GM12878 (cell line): ENCODE measurements around the gene ITSN2. TPM values are rescaled to one million over a fixed set of nuclear protein-coding genes. Genes with fewer than 3 reads are reported as not detected.

Source experiments
- ATAC-seq: fragments of 200-7000 bp; cut with Tn5 transposase; 3 replicates; pipeline ENCODE4 v1.9.1; 2020; ENCODE audit warnings: mild to moderate bottlenecking, moderate library complexity
- BruUV-seq: library from RNA; stranded (reverse); fragments of 400-500 nt; replicated peaks from 2 replicates; lab custom pipeline; 2021; lab: Mats Ljungman, UMichigan
- CTCF ChIA-PET: fragments of 300-600 bp; sonication (Branson Sonifier 250); formaldehyde crosslinking; extraction: SDS; loops from one replicate; lab custom pipeline; 2021; ENCODE audit warnings: inconsistent platforms; lab: Yijun Ruan, JAX
- POLR2A ChIA-PET: fragments of 350-600 bp; formaldehyde crosslinking; extraction: SDS; loops from one replicate; lab custom pipeline; 2021; ENCODE audit warnings: inconsistent platforms; lab: Charles Lee
- RAD21 ChIA-PET: fragments of 300-600 bp; sonication (Branson Sonifier 250); formaldehyde crosslinking; loops from one replicate; lab custom pipeline; 2023; ENCODE audit warnings: antibody characterized with exemption; ENCODE audit not compliant: unreplicated experiment; lab: Charles Lee
- SMC1A ChIA-PET: fragments of 300-600 bp; sonication (Branson Sonifier 250); formaldehyde crosslinking; loops from one replicate; lab custom pipeline; 2023; ENCODE audit not compliant: unreplicated experiment, uncharacterized antibody; lab: Charles Lee
- DNase-seq: peaks from one replicate; pipeline ENCODE4 v3.0.0-alpha.2; 2011; ENCODE audit warnings: low read depth, low spot score
- FAIRE-seq: peaks from 3 replicates; lab custom pipeline; 2011; peaks lifted over from hg19 to GRCh38; lab: Jason Lieb, UNC
- H2AFZ ChIP-seq: 2 replicates; pipeline ENCODE4 v1.6.0; 2011; ENCODE audit warnings: low read depth, low read length, control low read depth; ENCODE audit not compliant: control insufficient read depth
- H3K27ac ChIP-seq: 2 replicates; pipeline ENCODE4 v1.5.1; 2011; ENCODE audit warnings: control low read depth; ENCODE audit not compliant: control insufficient read depth, insufficient read depth
- H3K27me3 ChIP-seq, 2 experiments: replicated peaks in 1 of 2; 2 replicates each; pipeline versions ENCODE4 v1.6.0 to v1.6.1; 2011; ENCODE audit warnings: low read length in 1 of 2; ENCODE audit not compliant: control insufficient read depth in 2 of 2, insufficient read depth in 2 of 2
- H3K36me3 ChIP-seq, 2 experiments: 2 replicates each; pipeline ENCODE4 v1.5.1; 2011; ENCODE audit warnings: low read length in 1 of 2; ENCODE audit not compliant: control insufficient read depth in 2 of 2, insufficient read depth in 2 of 2
- H3K4me1 ChIP-seq: 2 replicates; pipeline ENCODE4 v1.6.1; 2011; ENCODE audit warnings: mild to moderate bottlenecking, low read length, moderate library complexity, mixed read lengths; ENCODE audit not compliant: control insufficient read depth, insufficient read depth
- H3K4me2 ChIP-seq: 2 replicates; pipeline ENCODE4 v1.6.0; 2011; ENCODE audit warnings: control low read depth; ENCODE audit not compliant: control insufficient read depth, insufficient read depth
- H3K4me3 ChIP-seq: fragments of 200-600 bp; sonication (generic); 2 replicates; pipeline ENCODE4 v1.5.1; 2016
- H3K79me2 ChIP-seq: 2 replicates; pipeline ENCODE4 v1.6.0; 2011; ENCODE audit warnings: low read length; ENCODE audit not compliant: control insufficient read depth, insufficient read depth
- H3K9ac ChIP-seq: 2 replicates; pipeline ENCODE4 v1.8.0; 2011; ENCODE audit warnings: low read length, control low read depth, mixed read lengths; ENCODE audit not compliant: control insufficient read depth, insufficient read depth
- H3K9me3 ChIP-seq: replicated peaks from 3 replicates; pipeline ENCODE4 v1.5.1; 2011; ENCODE audit warnings: mild to moderate bottlenecking, low read length; ENCODE audit not compliant: control insufficient read depth, insufficient read depth
- H4K20me1 ChIP-seq: 2 replicates; pipeline ENCODE4 v1.6.0; 2011; ENCODE audit not compliant: control insufficient read depth, insufficient read depth
- BMI1 ChIP-seq: fragments of 450-650 bp; IDR thresholded peaks from 2 replicates; pipeline ENCODE4 v1.6.1; 2016; ENCODE audit warnings: mild to moderate bottlenecking, moderate library complexity, borderline replicate concordance
- CTCF ChIP-seq, 3 experiments: IDR thresholded peaks in 2 of 3; conservative IDR thresholded peaks in 1 of 3; 2 replicates each; pipeline ENCODE4 v1.5.1; 2011; ENCODE audit warnings: low read depth in 3 of 3, low read length in 3 of 3, mild to moderate bottlenecking in 3 of 3, control low read depth in 2 of 3, moderate library complexity in 2 of 3, inconsistent platforms in 1 of 3, mixed read lengths in 1 of 3; ENCODE audit not compliant: control insufficient read depth in 2 of 3, insufficient read depth in 1 of 3; ENCODE audit errors: extremely low read depth in 1 of 3
- EP300 ChIP-seq, 2 experiments: fragments of 150-350 bp in 1 of 2; IDR thresholded peaks; 2 replicates each; pipeline ENCODE4 v1.6.1; 2011 to 2012; ENCODE audit warnings: low read depth in 2 of 2, low read length in 2 of 2, borderline replicate concordance in 1 of 2, improper control_type of control experiment in 1 of 2, inconsistent platforms in 1 of 2; ENCODE audit not compliant: control insufficient read depth in 1 of 2
- KAT2A ChIP-seq: conservative IDR thresholded peaks from 2 replicates; pipeline ENCODE4 v1.6.1; 2011; ENCODE audit warnings: low read depth, low read length; ENCODE audit not compliant: control insufficient read depth
- NFIC ChIP-seq: IDR thresholded peaks from 2 replicates; pipeline ENCODE4 v1.6.1; 2012; ENCODE audit warnings: low read depth, mild to moderate bottlenecking, inconsistent platforms, low read length, moderate library complexity
- POLR2AphosphoS5 ChIP-seq: IDR thresholded peaks from 2 replicates; pipeline ENCODE4 v1.6.1; 2011; ENCODE audit warnings: mild to moderate bottlenecking, low read length, inconsistent platforms
- SMAD1 ChIP-seq: fragments of 450-650 bp; IDR thresholded peaks from 2 replicates; pipeline ENCODE4 v1.6.1; 2018; ENCODE audit warnings: mild to moderate bottlenecking, low read depth; ENCODE audit not compliant: partially characterized antibody
- SMAD5 ChIP-seq: IDR thresholded peaks from 2 replicates; pipeline ENCODE4 v1.6.1; 2016; ENCODE audit warnings: antibody characterized with exemption, low read depth
- SREBF1 ChIP-seq: IDR thresholded peaks from 2 replicates; pipeline ENCODE4 v1.6.1; 2012; ENCODE audit warnings: mild to moderate bottlenecking, low read length
- SUPT20H ChIP-seq: IDR thresholded peaks from 2 replicates; pipeline ENCODE4 v1.6.1; 2011; ENCODE audit warnings: low read depth, mild to moderate bottlenecking, low read length, moderate library complexity, borderline replicate concordance; ENCODE audit not compliant: control insufficient read depth
- TCF3 ChIP-seq: IDR thresholded peaks from 2 replicates; pipeline ENCODE4 v1.6.1; 2012; ENCODE audit warnings: low read depth, mild to moderate bottlenecking, low read length, borderline replicate concordance; ENCODE audit not compliant: insufficient read depth
- YBX1 ChIP-seq: fragments of 450-650 bp; IDR thresholded peaks from 2 replicates; pipeline ENCODE4 v1.6.1; 2016; ENCODE audit warnings: antibody characterized with exemption
- ZNF687 ChIP-seq: fragments of 450-650 bp; IDR thresholded peaks from 2 replicates; pipeline ENCODE4 v1.6.1; 2017; ENCODE audit warnings: mild to moderate bottlenecking, moderate library complexity
- WGBS: methylation state at CpG from one replicate; pipeline ENCODE4 v1.1.6; 2016; ENCODE audit warnings: low lambda C conversion rate; ENCODE audit not compliant: insufficient replicate concordance, insufficient coverage; ENCODE audit errors: missing lambda C conversion rate; 5-methylcytosine and 5-hydroxymethylcytosine counted together
- in situ Hi-C: fragments of 300-500 bp; cut with MboI; formaldehyde crosslinking; loops from 9 replicates; pipeline ENCODE4 v1.14.3; 2018; ENCODE audit warnings: mixed read lengths
- intact Hi-C: fragments of 100-400 bp; cut with micrococcal nuclease; formaldehyde crosslinking; loops from one replicate; pipeline ENCODE4 v1.14.2; 2022; ENCODE audit not compliant: unreplicated experiment
- polyA plus RNA-seq, 11 experiments: library from polyadenylated mRNA; depleted of rRNA in 4 of 11; unstranded in 6 of 11; stranded (reverse) in 5 of 11; fragments of >200 nt; fragmentation: Nextera tagmentation in 4 of 11; fragmentation: Illumina TruSeq in 1 of 11; extraction: Ambion mirVana in 4 of 11; extraction: Trizol in 1 of 11; gene quantifications; 1 replicate in 1 of 11; 2 replicates in 10 of 11; pipeline versions ENCODE4 v1.2.1 to v1.2.3, GENCODE V29; 2011 to 2016; ENCODE audit warnings: inconsistent platforms in 2 of 11, missing spikeins in 2 of 11, low read depth in 1 of 11
- total RNA-seq, 4 experiments: library from RNA; depleted of rRNA in 3 of 4; stranded (reverse); fragments of >200 nt in 3 of 4; fragmentation: Illumina TruSeq in 1 of 4; extraction: Trizol in 1 of 4; gene quantifications; 2 replicates each; pipeline versions ENCODE4 v1.2.1 to v1.2.3, GENCODE V29; 2013 to 2021
- TF ChIP-seq, protein P1 (sequence below): IDR thresholded peaks from 2 replicates; pipeline ENCODE4 v1.6.1; 2012; ENCODE audit warnings: low read depth, low read length, improper control_type of control experiment
- TF ChIP-seq, protein P2 (sequence below): fragments of 450-650 bp; IDR thresholded peaks from 2 replicates; pipeline ENCODE4 v1.6.1; 2018; ENCODE audit warnings: borderline replicate concordance, mild to moderate bottlenecking; ENCODE audit not compliant: partially characterized antibody

ITSN2 gene
- total and polyA plus RNA-seq, 10 of the 15 experiments (the other 5 are each of a cell fraction or from before 2014, with no cell fraction given), result 20.5 to 80.0 (median 54.7) TPM

GRCh38 chr2:24153478-24153877 is 206.9 kb downstream of the ITSN2 start:
- in situ Hi-C loops (no loop called here), intact Hi-C loops (no loop called here)
- ATAC-seq (no peak), DNase-seq (no peak), FAIRE-seq (no peak)
- Histone ChIP-seq H4K20me1 (no peaks in the 10 kb centered on the region), H3K9me3 (no peaks in the 10 kb centered on the region), H3K79me2 (no peaks in the 10 kb centered on the region), H2AFZ (no peak overlapping the region), H3K27me3 (no peaks in the 10 kb centered on the region), H3K9ac (no peak overlapping the region), H3K27ac (no peak overlapping the region), H3K36me3 (no peaks in the 10 kb centered on the region), H3K4me3 (no peak overlapping the region), H3K4me1 (no peaks in the 10 kb centered on the region), H3K4me2 (no peak overlapping the region)
- RAD21 ChIA-PET, result no interaction called here
- CTCF ChIA-PET, result no interaction called here
- no TSS peak for BruUV-seq
- SMC1A ChIA-PET, result interaction anchor here (1.7 kb wide), 1 partner anchor 20 kb away, joined by 5 read pairs; no protein-coding TSS in a partner anchor
- POLR2A ChIA-PET, result no interaction called here
- no peak for TF ChIP-seq BMI1
- no peak for TF ChIP-seq SMAD1
- TF ChIP-seq, protein P1, sequence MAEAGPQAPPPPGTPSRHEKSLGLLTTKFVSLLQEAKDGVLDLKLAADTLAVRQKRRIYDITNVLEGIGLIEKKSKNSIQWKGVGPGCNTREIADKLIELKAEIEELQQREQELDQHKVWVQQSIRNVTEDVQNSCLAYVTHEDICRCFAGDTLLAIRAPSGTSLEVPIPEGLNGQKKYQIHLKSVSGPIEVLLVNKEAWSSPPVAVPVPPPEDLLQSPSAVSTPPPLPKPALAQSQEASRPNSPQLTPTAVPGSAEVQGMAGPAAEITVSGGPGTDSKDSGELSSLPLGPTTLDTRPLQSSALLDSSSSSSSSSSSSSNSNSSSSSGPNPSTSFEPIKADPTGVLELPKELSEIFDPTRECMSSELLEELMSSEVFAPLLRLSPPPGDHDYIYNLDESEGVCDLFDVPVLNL, result no peak
- TF ChIP-seq, protein P2, sequence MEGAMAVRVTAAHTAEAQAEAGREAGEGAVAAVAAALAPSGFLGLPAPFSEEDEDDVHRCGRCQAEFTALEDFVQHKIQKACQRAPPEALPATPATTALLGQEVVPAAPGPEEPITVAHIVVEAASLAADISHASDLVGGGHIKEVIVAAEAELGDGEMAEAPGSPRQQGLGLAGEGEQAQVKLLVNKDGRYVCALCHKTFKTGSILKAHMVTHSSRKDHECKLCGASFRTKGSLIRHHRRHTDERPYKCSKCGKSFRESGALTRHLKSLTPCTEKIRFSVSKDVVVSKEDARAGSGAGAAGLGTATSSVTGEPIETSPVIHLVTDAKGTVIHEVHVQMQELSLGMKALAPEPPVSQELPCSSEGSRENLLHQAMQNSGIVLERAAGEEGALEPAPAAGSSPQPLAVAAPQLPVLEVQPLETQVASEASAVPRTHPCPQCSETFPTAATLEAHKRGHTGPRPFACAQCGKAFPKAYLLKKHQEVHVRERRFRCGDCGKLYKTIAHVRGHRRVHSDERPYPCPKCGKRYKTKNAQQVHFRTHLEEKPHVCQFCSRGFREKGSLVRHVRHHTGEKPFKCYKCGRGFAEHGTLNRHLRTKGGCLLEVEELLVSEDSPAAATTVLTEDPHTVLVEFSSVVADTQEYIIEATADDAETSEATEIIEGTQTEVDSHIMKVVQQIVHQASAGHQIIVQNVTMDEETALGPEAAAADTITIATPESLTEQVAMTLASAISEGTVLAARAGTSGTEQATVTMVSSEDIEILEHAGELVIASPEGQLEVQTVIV, result no peak
- TF ChIP-seq KAT2A, result no peak
- no peak for TF ChIP-seq ZNF687
- no peak for TF ChIP-seq SUPT20H
- TF ChIP-seq SMAD5, result no peak
- TF ChIP-seq NFIC, result no peak
- TF ChIP-seq CTCF (IDR thresholded peaks at IDR 0.05 in 2 of 3, conservative IDR thresholded peaks at IDR 0.05 in 1 of 3; ENCODE audit: control insufficient read depth in 2 of 3, extremely low read depth in 1 of 3, insufficient read depth in 1 of 3, low read depth in 3 of 3, low read length in 3 of 3), result no peak
- no peak for TF ChIP-seq POLR2AphosphoS5
- no peak for TF ChIP-seq YBX1
- no peak for TF ChIP-seq SREBF1
- TF ChIP-seq EP300 (IDR thresholded peaks at IDR 0.05; ENCODE audit: borderline replicate concordance in 1 of 2, control insufficient read depth in 1 of 2, low read depth in 2 of 2, low read length in 2 of 2), result no peak
- no peak for TF ChIP-seq TCF3
- 97% methylated on average over 4 of the region's 4 CpGs for WGBS
